A673 (cell line): ENCODE results near the gene HMGCS2.

Experiments used
- CTCF ChIP-seq: fragments of 300-800, 200-600 bp; sonication (generic); conservative IDR thresholded peaks from 2 replicates; pipeline ENCODE4 v1.5.1; 2017; ENCODE audit warnings: low read depth, mild to moderate bottlenecking, antibody characterized with exemption, low read length, moderate library complexity, mixed read lengths
- EZH2 ChIP-seq: fragments of 200-600 bp; sonication (generic); IDR thresholded peaks from 2 replicates; pipeline ENCODE4 v1.6.1; 2017; ENCODE audit warnings: borderline replicate concordance, low read depth, mild to moderate bottlenecking, mixed read lengths, antibody characterized with exemption, low read length; ENCODE audit not compliant: poor library complexity, severe bottlenecking

- TF ChIP-seq CTCF (no peak), EZH2 (no peak)
Observed at GRCh38 chr1:119762409-119762808, 6.3 kb downstream of the HMGCS2 start.
